Adipocyte (in vitro differentiated cells): Measurements from ENCODE around the gene PATJ.
"Not testable (repeated sequence)": the region's sequence is repeated elsewhere in the genome, so short reads cannot be mapped to it uniquely, and the experiment has no call there.

ENCODE experiments used
- DNase-seq: peaks from one replicate; pipeline ENCODE4 v3.0.0-alpha.2; 2015; ENCODE audit warnings: low read depth
- H3K27me3 ChIP-seq: replicated peaks from 2 replicates; pipeline ENCODE4 v1.7.0; 2013; ENCODE audit warnings: mild to moderate bottlenecking, low read length, moderate library complexity; ENCODE audit not compliant: control insufficient read depth, insufficient read depth
- H3K36me3 ChIP-seq: 2 replicates; pipeline ENCODE4 v1.7.0; 2013; ENCODE audit warnings: low read length, mild to moderate bottlenecking, moderate library complexity; ENCODE audit not compliant: control insufficient read depth, insufficient read depth, severe bottlenecking
- H3K4me1 ChIP-seq: 2 replicates; pipeline ENCODE4 v1.7.0; 2013; ENCODE audit warnings: mild to moderate bottlenecking, low read length, moderate library complexity; ENCODE audit not compliant: control insufficient read depth, insufficient read depth
- H3K4me3 ChIP-seq: 2 replicates; pipeline ENCODE4 v1.7.0; 2013; ENCODE audit warnings: mild to moderate bottlenecking, low read length, moderate library complexity
- H3K9ac ChIP-seq: 2 replicates; pipeline ENCODE4 v1.7.0; 2013; ENCODE audit warnings: mild to moderate bottlenecking, low read length, moderate library complexity
- H3K9me3 ChIP-seq: 2 replicates; pipeline ENCODE4 v1.7.0; 2013; ENCODE audit warnings: mild to moderate bottlenecking, low read length, moderate library complexity; ENCODE audit not compliant: control insufficient read depth

Gene PATJ

DNA sequence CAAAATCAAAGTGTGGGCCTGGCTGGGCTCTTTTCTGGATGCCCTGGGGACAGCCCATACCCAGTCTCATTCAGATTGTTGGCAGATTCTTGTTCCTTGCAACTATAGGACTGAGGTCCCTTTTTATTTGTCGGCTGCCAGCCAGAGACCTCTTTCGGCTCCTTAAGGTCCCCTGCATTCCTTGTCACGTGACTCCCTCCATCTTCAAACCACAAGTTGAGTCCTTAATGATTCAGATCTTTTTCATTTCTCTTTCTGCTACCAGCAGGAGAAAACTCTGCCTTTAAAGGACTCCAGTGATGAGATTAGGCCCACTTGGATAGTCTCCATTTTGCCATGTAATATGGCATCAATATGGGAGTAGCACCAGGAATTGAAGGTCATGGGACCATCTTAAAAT is 48.6 kb downstream of the PATJ start:
- no peak overlapping the region for H3K4me3 ChIP-seq
- DNase-seq, result no peak
- no peaks in the 10 kb centered on the region for H3K9me3 ChIP-seq
- no peaks in the 10 kb centered on the region for H3K4me1 ChIP-seq
- H3K27me3 ChIP-seq, result no peaks in the 10 kb centered on the region
- no peaks in the 10 kb centered on the region for H3K36me3 ChIP-seq
- no peak overlapping the region for H3K9ac ChIP-seq

- Histone ChIP-seq H3K36me3 (no peaks in the 10 kb centered on the region), H3K9me3 (no peaks in the 10 kb centered on the region), H3K4me1 (no peaks in the 10 kb centered on the region), H3K9ac (no peak overlapping the region), H3K4me3 (no peak overlapping the region), H3K27me3 (no peaks in the 10 kb centered on the region)
- no peak for DNase-seq
Observed at GRCh38 chr1:61797045-61797755, 54.9 kb downstream of the PATJ start.

- H3K36me3 ChIP-seq, H3K4me3 ChIP-seq, H3K4me1 ChIP-seq, H3K9me3 ChIP-seq, H3K9ac ChIP-seq, DNase-seq, H3K27me3 ChIP-seq: not testable (repeated sequence)
Observed at GRCh38 chr1:61801047-61801446, 58.8 kb downstream of the PATJ start.

DNA sequence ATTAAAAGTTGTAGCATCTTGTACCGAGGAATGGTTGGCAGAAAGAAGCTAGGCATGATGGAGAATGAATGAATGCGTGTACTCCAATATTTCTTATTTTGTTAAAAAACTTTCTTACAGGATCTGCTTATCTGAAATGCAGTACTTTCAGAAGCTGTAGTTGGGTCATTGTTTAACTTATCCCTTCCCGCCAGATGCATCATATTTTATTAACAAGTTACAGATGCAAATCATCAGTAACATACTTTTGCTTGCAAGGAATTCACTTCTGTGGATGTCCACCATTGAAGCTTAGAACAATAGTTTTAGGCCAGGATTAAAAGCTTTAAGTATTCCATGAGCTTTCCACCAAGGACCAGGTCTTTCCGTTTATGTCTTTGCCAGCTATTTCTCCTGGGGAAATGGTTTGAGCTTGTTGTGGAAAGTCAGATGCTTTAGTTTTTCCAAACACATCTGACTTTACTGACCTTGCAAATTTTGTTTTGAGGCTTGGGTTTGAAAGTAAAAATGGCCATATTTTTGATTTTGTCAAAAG is 65.4 kb downstream of the PATJ start:
- Histone ChIP-seq H3K36me3 (no peaks in the 10 kb centered on the region), H3K4me3 (no peak overlapping the region), H3K4me1 (no peaks in the 10 kb centered on the region), H3K9ac (no peak overlapping the region), H3K27me3 (no peaks in the 10 kb centered on the region), H3K9me3 (no peaks in the 10 kb centered on the region)
- DNase-seq, result peak; percentile 14

DNA sequence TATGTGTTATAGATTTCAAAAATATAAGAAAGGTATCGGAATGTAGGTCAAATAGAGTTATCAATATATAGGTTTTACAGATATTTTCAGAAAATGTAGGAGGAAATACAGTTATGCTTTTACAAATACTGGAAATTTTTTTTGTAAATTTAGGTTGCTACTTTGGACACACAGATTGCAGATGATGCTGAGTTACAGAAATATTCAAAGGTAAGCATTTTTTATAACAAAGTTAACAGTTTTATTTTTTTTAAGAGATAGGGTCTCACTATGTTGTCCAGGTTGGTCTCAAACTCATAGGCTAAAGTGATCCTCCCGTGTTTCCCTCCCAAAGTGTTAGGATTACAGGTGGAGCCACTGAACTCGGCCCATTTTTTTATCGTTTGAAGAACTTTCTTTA is 66.0 kb downstream of the PATJ start:
- Histone ChIP-seq H3K4me1 (no peaks in the 10 kb centered on the region), H3K9me3 (no peaks in the 10 kb centered on the region), H3K4me3 (no peak overlapping the region), H3K9ac (no peak overlapping the region), H3K27me3 (no peaks in the 10 kb centered on the region), H3K36me3 (no peaks in the 10 kb centered on the region)
- no peak for DNase-seq

DNA sequence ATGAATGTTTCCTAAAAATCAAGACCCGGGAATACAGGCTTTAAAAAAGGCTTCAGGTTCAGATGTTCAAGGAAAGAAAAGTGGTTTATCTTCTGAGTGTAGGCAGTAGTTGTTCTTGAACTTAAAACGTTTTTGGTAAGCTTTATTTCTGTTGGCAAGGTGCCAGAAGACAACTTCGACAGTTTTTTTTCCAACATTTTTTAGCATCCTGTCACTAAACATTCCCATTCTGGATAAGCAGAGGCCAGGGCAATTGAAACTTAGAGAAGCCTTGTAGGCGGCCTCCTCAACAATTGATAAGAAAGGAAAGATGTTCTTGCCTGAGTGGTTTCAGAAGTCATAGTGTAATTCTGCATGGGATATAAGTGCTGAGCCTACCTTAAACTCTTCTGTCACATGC is 66.7 kb downstream of the PATJ start:
- DNase-seq, result peak; percentile 26
- no peaks in the 10 kb centered on the region for H3K4me1 ChIP-seq
- no peak overlapping the region for H3K4me3 ChIP-seq
- no peaks in the 10 kb centered on the region for H3K9me3 ChIP-seq
- no peak overlapping the region for H3K9ac ChIP-seq
- H3K36me3 ChIP-seq, result no peaks in the 10 kb centered on the region
- no peaks in the 10 kb centered on the region for H3K27me3 ChIP-seq

DNA sequence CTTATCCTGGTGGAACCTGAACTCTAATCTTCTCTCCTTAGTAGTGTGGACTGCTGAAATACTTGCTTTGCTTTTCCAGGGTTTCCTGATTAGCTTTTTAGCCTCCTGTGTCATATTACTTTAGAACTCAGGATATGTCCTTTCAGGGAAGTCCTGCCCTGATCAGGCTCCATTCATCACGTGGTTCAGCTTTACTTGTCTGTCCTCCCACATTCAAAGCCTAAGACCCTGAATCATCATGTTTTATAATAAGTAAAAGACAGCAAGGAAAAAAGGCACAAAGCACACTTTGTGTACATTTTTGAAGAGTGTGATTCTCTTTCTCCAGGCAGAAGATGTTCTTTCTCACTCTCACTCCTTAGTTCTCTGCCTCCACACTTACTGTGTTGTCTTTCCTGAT is 70.6 kb downstream of the PATJ start:
- no peaks in the 10 kb centered on the region for H3K27me3 ChIP-seq

DNA sequence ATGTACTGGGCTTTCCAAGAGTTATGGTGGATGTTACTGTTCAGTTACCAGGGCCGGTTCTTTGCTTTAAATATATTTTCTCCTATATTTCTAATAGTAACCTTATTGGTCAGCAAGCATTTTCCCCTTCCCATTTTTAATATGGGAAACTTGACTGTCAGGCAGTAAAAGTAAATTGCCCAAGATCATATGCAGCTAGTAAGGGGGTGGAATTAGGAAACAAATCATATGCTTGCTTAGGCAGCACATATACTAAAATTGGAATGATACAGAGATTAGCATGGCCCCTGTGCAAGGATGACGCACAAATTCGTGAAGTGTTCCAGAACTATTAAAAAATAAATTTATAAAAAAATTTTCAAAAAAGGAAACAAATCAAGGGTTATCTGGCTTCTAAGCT is 73.9 kb downstream of the PATJ start:
- Histone ChIP-seq H3K9ac (no peak overlapping the region), H3K4me1 (no peaks in the 10 kb centered on the region), H3K9me3 (no peaks in the 10 kb centered on the region), H3K36me3 (no peaks in the 10 kb centered on the region), H3K27me3 (no peaks in the 10 kb centered on the region), H3K4me3 (no peak overlapping the region)
- no peak for DNase-seq

More for the DNA sequence above, 70.6 kb downstream of the PATJ start:
- no peak overlapping the region for H3K4me3 ChIP-seq
- DNase-seq, result no peak
- no peaks in the 10 kb centered on the region for H3K36me3 ChIP-seq
- H3K9ac ChIP-seq, result no peak overlapping the region
- H3K9me3 ChIP-seq, result no peaks in the 10 kb centered on the region
- no peaks in the 10 kb centered on the region for H3K4me1 ChIP-seq

DNA sequence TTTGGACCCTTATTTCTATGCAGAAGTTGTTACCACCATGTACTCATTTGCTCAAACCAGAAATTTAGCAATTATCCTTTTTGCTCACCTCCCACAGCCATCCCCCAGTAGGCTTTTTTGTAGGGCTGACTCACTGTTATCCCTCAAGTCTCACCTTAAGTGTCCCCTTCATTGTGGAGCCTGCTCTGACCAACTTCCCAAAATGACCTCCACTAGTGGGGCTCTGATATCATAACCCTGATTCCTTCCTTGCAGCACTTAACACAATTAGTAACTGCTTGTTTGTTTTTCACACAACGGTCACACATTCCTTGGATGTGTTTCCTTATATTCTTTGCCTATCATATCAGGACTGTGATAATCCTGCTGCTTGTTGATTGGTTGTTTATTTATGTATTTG is 76.7 kb downstream of the PATJ start:
- Histone ChIP-seq H3K9me3 (no peaks in the 10 kb centered on the region), H3K4me1 (no peaks in the 10 kb centered on the region), H3K9ac (no peak overlapping the region), H3K27me3 (no peaks in the 10 kb centered on the region), H3K36me3 (no peaks in the 10 kb centered on the region), H3K4me3 (no peak overlapping the region)
- DNase-seq, result no peak

GRCh38 chr1:61819421-61819820 is 77.1 kb downstream of the PATJ start:
- no peaks in the 10 kb centered on the region for H3K27me3 ChIP-seq
- H3K36me3 ChIP-seq, result no peaks in the 10 kb centered on the region
- no peak overlapping the region for H3K4me3 ChIP-seq
- H3K9me3 ChIP-seq, result no peaks in the 10 kb centered on the region
- no peak overlapping the region for H3K9ac ChIP-seq
- H3K4me1 ChIP-seq, result no peaks in the 10 kb centered on the region
- no peak for DNase-seq

DNA sequence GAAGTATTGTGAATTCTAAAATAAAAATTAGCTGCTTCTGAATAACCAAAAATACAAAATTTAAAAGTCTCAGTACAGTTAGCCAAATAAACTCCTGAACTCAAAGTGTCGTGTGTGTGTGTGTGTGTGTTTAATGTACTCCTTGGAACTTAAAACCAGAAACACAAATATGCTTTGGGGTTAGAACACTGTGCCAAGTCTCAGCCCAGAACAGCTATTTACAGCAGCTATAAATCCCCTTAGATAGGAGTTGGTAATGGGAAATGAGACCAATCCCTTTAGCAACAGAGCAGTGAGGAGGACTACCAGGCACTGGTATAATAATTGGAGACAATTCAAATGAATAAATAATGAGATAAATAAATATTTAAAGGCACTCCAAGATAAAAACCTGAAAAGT is 83.1 kb downstream of the PATJ start:
- Histone ChIP-seq H3K9ac (no peak overlapping the region), H3K9me3 (no peaks in the 10 kb centered on the region)

GRCh38 chr1:61828805-61829204 is 86.5 kb downstream of the PATJ start:
- DNase-seq, result no peak
- Histone ChIP-seq H3K4me3 (no peak overlapping the region), H3K36me3 (no peaks in the 10 kb centered on the region), H3K9me3 (no peaks in the 10 kb centered on the region), H3K4me1 (no peaks in the 10 kb centered on the region), H3K27me3 (no peaks in the 10 kb centered on the region), H3K9ac (no peak overlapping the region)

More for the DNA sequence above, 83.1 kb downstream of the PATJ start:
- H3K4me1 ChIP-seq, result no peaks in the 10 kb centered on the region
- no peak overlapping the region for H3K4me3 ChIP-seq
- peak; percentile 31 for DNase-seq
- no peaks in the 10 kb centered on the region for H3K36me3 ChIP-seq
- no peaks in the 10 kb centered on the region for H3K27me3 ChIP-seq
